HepG2 (cell line): ENCODE measurements around the gene ZBP1. TPM values are rescaled to one million over a fixed set of nuclear protein-coding genes. Genes with fewer than 3 reads are reported as not detected.

Experiments
- ATAC-seq: fragments of 200-7000 bp; cut with Tn5 transposase; 3 replicates; pipeline ENCODE4 v1.9.1; 2020; ENCODE audit warnings: mild to moderate bottlenecking, moderate library complexity
- BruUV-seq: library from RNA; stranded (reverse); fragments of 400-500 nt; replicated peaks from 2 replicates; lab custom pipeline; 2021; lab: Mats Ljungman, UMichigan
- CTCF ChIA-PET: fragments of 300-600 bp; formaldehyde crosslinking; extraction: SDS; loops from one replicate; lab custom pipeline; 2021; ENCODE audit warnings: low total read pairs, inconsistent platforms, low intra/inter-chr PET ratio; lab: Yijun Ruan, JAX
- POLR2A ChIA-PET: fragments of 350-600 bp; sonication (Branson Sonifier 250); formaldehyde crosslinking; loops from one replicate; lab custom pipeline; 2020; ENCODE audit warnings: antibody characterized with exemption, inconsistent platforms; lab: Yijun Ruan, JAX
- DNase-seq: peaks from one replicate; pipeline ENCODE4 v3.0.0-alpha.2; 2015; ENCODE audit warnings: low spot score
- FAIRE-seq: peaks from 3 replicates; lab custom pipeline; 2011; peaks lifted over from hg19 to GRCh38; lab: Jason Lieb, UNC
- H2AFZ ChIP-seq: one replicate; pipeline ENCODE4 v1.6.1; 2011; ENCODE audit warnings: low read length, inconsistent platforms
- H3K27ac ChIP-seq: fragments of 300-600 bp; 3 replicates; pipeline ENCODE4 v1.8.0; 2011; ENCODE audit warnings: mixed run types, mild to moderate bottlenecking, mixed read lengths, low read length, inconsistent platforms; ENCODE audit not compliant: insufficient read depth; ENCODE audit errors: extremely low read length
- H3K27me3 ChIP-seq, 2 experiments: fragments of 200-600 bp in 1 of 2; 2 replicates in 1 of 2; 3 replicates in 1 of 2; pipeline versions ENCODE4 v1.6.0 to v1.8.0; 2011; ENCODE audit warnings: low read length in 2 of 2, mild to moderate bottlenecking in 2 of 2, moderate library complexity in 2 of 2, inconsistent platforms in 1 of 2; ENCODE audit not compliant: insufficient read depth in 2 of 2, control insufficient read depth in 1 of 2
- H3K36me3 ChIP-seq, 2 experiments: fragments of 200-600 bp in 1 of 2; replicated peaks in 1 of 2; 2 replicates in 1 of 2; 3 replicates in 1 of 2; pipeline versions ENCODE4 v1.5.1 to v1.8.0; 2011; ENCODE audit warnings: low read length in 2 of 2, inconsistent platforms in 1 of 2; ENCODE audit not compliant: insufficient read depth in 2 of 2, control insufficient read depth in 1 of 2
- H3K4me1 ChIP-seq: 2 replicates; pipeline ENCODE4 v1.5.1; 2012; ENCODE audit warnings: low read length, inconsistent platforms; ENCODE audit not compliant: insufficient read depth
- H3K4me2 ChIP-seq: 2 replicates; pipeline ENCODE4 v1.6.0; 2011; ENCODE audit warnings: low read depth, low read length, inconsistent platforms
- H3K4me3 ChIP-seq, 3 experiments: fragments of 200-600 bp in 1 of 3; sonication (generic), shearing (Covaris generic) in 1 of 3; replicated peaks in 1 of 3; 2 replicates each; pipeline ENCODE4 v1.5.1; 2011 to 2016; ENCODE audit warnings: low read length in 3 of 3, inconsistent platforms in 2 of 3, low read depth in 2 of 3, mild to moderate bottlenecking in 2 of 3, control low read depth in 1 of 3, mixed read lengths in 1 of 3; ENCODE audit not compliant: insufficient read depth in 1 of 3
- H3K79me2 ChIP-seq: one replicate; pipeline ENCODE4 v1.6.1; 2011; ENCODE audit warnings: low read length, inconsistent platforms; ENCODE audit not compliant: insufficient read depth
- H3K9ac ChIP-seq: 2 replicates; pipeline ENCODE4 v1.6.0; 2011; ENCODE audit warnings: mild to moderate bottlenecking, low read depth, low read length, inconsistent platforms; ENCODE audit not compliant: insufficient read depth
- H3K9me3 ChIP-seq: 2 replicates; pipeline ENCODE4 v1.5.1; 2012; ENCODE audit warnings: mild to moderate bottlenecking, low read length
- H4K20me1 ChIP-seq: 2 replicates; pipeline ENCODE4 v1.6.0; 2011; ENCODE audit warnings: inconsistent platforms, mild to moderate bottlenecking, low read length, moderate library complexity; ENCODE audit not compliant: insufficient read depth
- DMAP1 ChIP-seq: IDR thresholded peaks from 2 replicates; pipeline ENCODE4 v1.6.1; 2016
- ESRRA ChIP-seq: sonication (generic); formaldehyde crosslinking; IDR thresholded peaks from 2 replicates; pipeline ENCODE4 v1.5.1; 2020; ENCODE audit warnings: mild to moderate bottlenecking, low read depth, missing genetic modification reagents
- FOXK1 ChIP-seq: sonication (generic); formaldehyde crosslinking; IDR thresholded peaks from 2 replicates; pipeline ENCODE4 v1.4.0; 2020; ENCODE audit warnings: low read depth, missing genetic modification reagents, borderline replicate concordance
- HDAC2 ChIP-seq: sonication (generic); formaldehyde crosslinking; IDR thresholded peaks from 2 replicates; pipeline ENCODE4 v1.4.0; 2020; ENCODE audit warnings: missing genetic modification reagents
- PAWR ChIP-seq: sonication (generic); formaldehyde crosslinking; IDR thresholded peaks from 2 replicates; pipeline ENCODE4 v1.4.0; 2020; ENCODE audit warnings: missing genetic modification reagents, mild to moderate bottlenecking, borderline replicate concordance
- POGZ ChIP-seq: sonication (generic); formaldehyde crosslinking; IDR thresholded peaks from 2 replicates; pipeline ENCODE4 v1.4.0; 2020; ENCODE audit warnings: mild to moderate bottlenecking, missing genetic modification reagents
- SATB2 ChIP-seq: sonication (generic); formaldehyde crosslinking; IDR thresholded peaks from 2 replicates; pipeline ENCODE4 v1.5.0; 2020; ENCODE audit warnings: missing genetic modification reagents
- SRSF9 ChIP-seq: fragments of 200-400 bp; formaldehyde crosslinking; IDR thresholded peaks from 2 replicates; pipeline ENCODE4 v1.6.1; 2018; ENCODE audit warnings: borderline replicate concordance, mild to moderate bottlenecking, low read depth, low read length; ENCODE audit not compliant: insufficient read depth, poor library complexity, severe bottlenecking
- STAT6 ChIP-seq: sonication (generic); formaldehyde crosslinking; IDR thresholded peaks from 2 replicates; pipeline ENCODE4 v1.4.0; 2020; ENCODE audit warnings: missing genetic modification reagents, mild to moderate bottlenecking, borderline replicate concordance
- TIGD3 ChIP-seq: sonication (generic); formaldehyde crosslinking; IDR thresholded peaks from 2 replicates; pipeline ENCODE4 v1.5.1; 2020; ENCODE audit warnings: mild to moderate bottlenecking, missing genetic modification reagents, borderline replicate concordance
- WIZ ChIP-seq: sonication (generic); formaldehyde crosslinking; IDR thresholded peaks from 2 replicates; pipeline ENCODE4 v1.5.1; 2020; ENCODE audit warnings: mild to moderate bottlenecking, missing genetic modification reagents
- ZNF670 ChIP-seq: sonication (generic); formaldehyde crosslinking; IDR thresholded peaks from 2 replicates; pipeline ENCODE4 v1.8.0; 2022; ENCODE audit warnings: mild to moderate bottlenecking, missing genetic modification reagents, borderline replicate concordance
- WGBS: methylation state at CpG from one replicate; pipeline ENCODE4 v1.1.6; 2017; ENCODE audit warnings: low lambda C conversion rate; 5-methylcytosine and 5-hydroxymethylcytosine counted together
- in situ Hi-C: cut with HindIII; loops from 2 replicates; pipeline ENCODE4 v1.10.0; 2017; ENCODE audit warnings: low pct_unique_long_range_greater_than_20kb; ENCODE audit not compliant: extremely low pct_ligation_motif_present
- intact Hi-C: fragments of 100-400 bp; cut with micrococcal nuclease; formaldehyde crosslinking; loops from one replicate; pipeline ENCODE4 v1.10.0; 2022; ENCODE audit not compliant: unreplicated experiment
- polyA plus RNA-seq, 8 experiments: library from polyadenylated mRNA; depleted of rRNA in 3 of 8; stranded (reverse) in 7 of 8; unstranded in 1 of 8; fragments of >200 nt; fragmentation: Illumina TruSeq in 4 of 8; extraction: Trizol in 4 of 8; gene quantifications; 2 replicates each; pipeline versions ENCODE4 v1.2.1 to v1.2.3, GENCODE V29; 2011 to 2016; ENCODE audit warnings: low read depth in 4 of 8, missing spikeins in 1 of 8, mixed read lengths in 1 of 8; ENCODE audit not compliant: insufficient read depth in 1 of 8
- total RNA-seq, 5 experiments: library from RNA; depleted of rRNA; stranded (reverse); fragments of >200 nt; fragmentation: Illumina TruSeq; extraction: Trizol; gene quantifications; 2 replicates each; pipeline ENCODE4 v1.2.3, GENCODE V29; 2016; ENCODE audit warnings: low read depth in 1 of 5
- TF ChIP-seq, protein P1 (sequence below): sonication (generic); formaldehyde crosslinking; IDR thresholded peaks from 2 replicates; pipeline ENCODE4 v1.4.0; 2020; ENCODE audit warnings: missing genetic modification reagents

Gene ZBP1
- total and polyA plus RNA-seq, 2 of the 13 experiments (the other 11 are each of a cell fraction or from before 2014, with no cell fraction given), result not detected

DNA sequence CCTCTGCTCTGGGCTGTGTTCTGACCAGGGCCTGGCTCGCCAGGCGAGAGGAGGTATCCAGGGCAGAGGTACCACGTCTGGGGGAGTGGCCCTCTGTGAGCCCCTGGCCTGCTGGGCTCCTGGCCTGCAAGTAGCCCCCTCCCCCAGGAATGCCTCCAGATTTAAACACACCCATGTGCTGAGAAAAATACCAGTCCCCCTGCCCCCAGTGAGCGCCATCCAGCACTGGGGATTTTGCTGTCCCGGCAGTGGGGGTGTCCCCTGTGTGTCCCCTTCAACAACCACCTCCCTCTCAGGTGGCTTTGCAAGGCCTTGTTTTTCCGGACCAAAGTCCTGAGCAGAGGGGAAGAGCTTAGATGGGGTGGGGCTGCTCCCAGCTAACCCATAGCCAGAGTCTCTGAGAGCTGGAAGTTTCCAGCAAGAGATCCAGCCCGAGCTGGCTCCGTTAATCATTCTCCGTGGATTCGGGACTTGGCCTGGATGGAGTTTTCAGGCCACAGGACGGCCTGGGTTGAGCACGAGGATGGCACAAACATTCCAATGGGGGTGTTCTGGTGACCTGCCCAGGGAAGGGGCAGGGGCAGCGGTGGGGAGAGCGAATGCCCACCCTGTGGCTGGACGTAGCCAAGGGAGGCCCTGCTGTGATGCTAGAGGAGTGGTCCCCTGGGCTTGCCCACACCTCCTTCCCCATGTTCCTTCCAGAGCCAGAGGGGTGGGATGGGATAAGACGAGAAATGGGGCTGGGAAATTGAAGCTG lies 30.3 kb downstream of the ZBP1 start (continued):
- TF ChIP-seq, protein P1, sequence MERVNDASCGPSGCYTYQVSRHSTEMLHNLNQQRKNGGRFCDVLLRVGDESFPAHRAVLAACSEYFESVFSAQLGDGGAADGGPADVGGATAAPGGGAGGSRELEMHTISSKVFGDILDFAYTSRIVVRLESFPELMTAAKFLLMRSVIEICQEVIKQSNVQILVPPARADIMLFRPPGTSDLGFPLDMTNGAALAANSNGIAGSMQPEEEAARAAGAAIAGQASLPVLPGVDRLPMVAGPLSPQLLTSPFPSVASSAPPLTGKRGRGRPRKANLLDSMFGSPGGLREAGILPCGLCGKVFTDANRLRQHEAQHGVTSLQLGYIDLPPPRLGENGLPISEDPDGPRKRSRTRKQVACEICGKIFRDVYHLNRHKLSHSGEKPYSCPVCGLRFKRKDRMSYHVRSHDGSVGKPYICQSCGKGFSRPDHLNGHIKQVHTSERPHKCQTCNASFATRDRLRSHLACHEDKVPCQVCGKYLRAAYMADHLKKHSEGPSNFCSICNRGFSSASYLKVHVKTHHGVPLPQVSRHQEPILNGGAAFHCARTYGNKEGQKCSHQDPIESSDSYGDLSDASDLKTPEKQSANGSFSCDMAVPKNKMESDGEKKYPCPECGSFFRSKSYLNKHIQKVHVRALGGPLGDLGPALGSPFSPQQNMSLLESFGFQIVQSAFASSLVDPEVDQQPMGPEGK (CRISPR knock-in tag), result peak; percentile 96
- no peak for TF ChIP-seq PAWR
- peak; percentile 27; the same call in 1 of the 2 replicates for TF ChIP-seq POGZ (CRISPR knock-in tag)
- no peak for TF ChIP-seq SRSF9
- TF ChIP-seq ZNF670 (CRISPR knock-in tag), result peak; percentile 1; the same call in 1 of the 2 replicates

GRCh38 chr20:57589123-57589727 lies 31.0 kb downstream of the ZBP1 start:
- POLR2A ChIA-PET, result interaction anchor here (0.9 to 3.1 kb wide), 6 partner anchors 8 to 62 kb away, joined by 3 to 13 read pairs (median 10); partner anchors contain the start of gene PCK1
- Histone ChIP-seq H3K36me3 (no peaks in the 10 kb centered on the region), H2AFZ (no peak overlapping the region), H3K79me2 (no peaks in the 10 kb centered on the region), H3K27me3 (no peaks in the 10 kb centered on the region), H3K9me3 (peaks cover 8% of the 10 kb centered on the region), H3K4me2 (peak overlapping the region; percentile 43), H3K4me1 (peaks cover 99% of the 10 kb centered on the region), H3K9ac (peak overlapping the region; percentile 35), H3K4me3 (peak overlapping the region in 1 of 3 experiments; percentile 26; a peak in 2 of 6 replicates), H4K20me1 (no peaks in the 10 kb centered on the region), H3K27ac (peak overlapping the region; percentile 68)
- WGBS, result 81% methylated on average over 6 of the region's 6 CpGs
- no peak for DNase-seq
- intact Hi-C loops, result no loop called here
- no peak for FAIRE-seq
- no TSS peak for BruUV-seq
- in situ Hi-C loops, result loop anchor here (10.0 kb wide), 1 partner anchor 204 kb away; no protein-coding TSS in a partner anchor
- CTCF ChIA-PET, result interaction anchor here (10.0 kb wide), 1 partner anchor 62 kb away, joined by 140 read pairs; the partner anchor contains the start of gene CTCFL
- ATAC-seq, result no peak
- no peak for TF ChIP-seq SATB2 (CRISPR knock-in tag)
- 0 out of 2 replicates have a peak, but pooled peaks have one; percentile 5 for TF ChIP-seq TIGD3 (CRISPR knock-in tag)
- no peak for TF ChIP-seq HDAC2 (CRISPR knock-in tag)
- TF ChIP-seq WIZ (CRISPR knock-in tag), result no peak
- no peak for TF ChIP-seq DMAP1 (CRISPR knock-in tag)
- no peak for TF ChIP-seq ESRRA (CRISPR knock-in tag)
- no peak for TF ChIP-seq FOXK1 (CRISPR knock-in tag)
- no peak for TF ChIP-seq STAT6
